ENCODE results near the gene TMBIM4. TPM values are rescaled to one million over a fixed set of nuclear protein-coding genes. Genes with fewer than 3 reads are reported as not detected.

Gene TMBIM4
- total RNA-seq, 2 experiments from 2014 or later = 24.1 to 24.2 TPM

DNA sequence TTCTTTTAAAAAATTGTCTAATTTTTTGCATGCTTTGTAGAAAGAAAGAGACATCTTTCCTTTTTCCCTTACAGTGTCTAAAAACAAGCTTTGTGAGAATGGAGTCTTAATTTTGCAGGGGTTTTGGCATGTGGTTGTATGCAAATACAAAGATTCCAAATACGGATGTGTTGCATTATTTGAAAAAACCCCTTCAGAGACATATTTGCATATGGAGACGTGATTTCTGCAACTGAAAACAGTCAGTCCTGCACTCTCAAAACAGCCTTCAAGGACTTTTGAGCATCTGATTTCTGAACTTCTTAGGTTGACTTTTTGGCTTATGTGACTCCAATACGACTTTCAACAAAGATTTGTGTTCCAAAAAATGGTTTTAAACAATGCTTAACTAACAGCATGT, 27.0 kb upstream of the TMBIM4 start:
- no peaks in the 10 kb centered on the region for H3K4me1 ChIP-seq (ENCODE audit: insufficient read depth, low read length)

DNA sequence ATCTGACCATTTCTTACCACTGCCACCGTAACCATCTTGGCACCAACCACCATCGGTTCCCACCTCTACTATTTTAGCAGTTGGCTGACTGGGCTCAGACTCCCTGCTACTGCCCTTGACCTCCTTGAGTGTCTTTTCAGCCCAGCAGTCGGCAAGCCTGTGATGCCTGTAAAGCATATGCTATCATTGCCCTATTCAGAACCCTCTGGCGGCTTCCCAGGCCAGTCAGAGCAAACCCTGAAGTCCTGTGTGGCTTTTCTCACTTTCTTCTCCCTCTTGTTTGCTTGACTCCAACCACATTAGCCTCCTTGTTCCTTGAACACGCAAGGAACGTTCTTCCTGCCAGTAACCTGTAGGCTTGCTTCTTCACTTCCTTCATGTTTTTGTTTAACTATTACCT, 25.4 kb upstream of the TMBIM4 start:
- ChIA-PET POLR2A (no interaction called here), CTCF (interaction anchor here (1.2 kb wide), 1 partner anchor 12 kb away, joined by 4 read pairs; no protein-coding TSS in a partner anchor)
- Mint-ChIP-seq H3K27me3 (peaks cover 37% of the 10 kb centered on the region), H3K4me1 (ENCODE audit: low read depth) (no peaks in the 10 kb centered on the region), H3K9me3 (no peaks in the 10 kb centered on the region), H3K36me3 (ENCODE audit: low read depth) (no peaks in the 10 kb centered on the region), H3K27ac (no peak overlapping the region), H3K4me3 (no peak overlapping the region)
- Histone ChIP-seq H3K4me1 (ENCODE audit: insufficient read depth, low read length) (no peaks in the 10 kb centered on the region), H3K4me3 (ENCODE audit: low read length) (no peak overlapping the region), H3K9me3 (ENCODE audit: control insufficient read depth in 1 of 2, insufficient read depth in 1 of 2, low read length in 2 of 2) (peaks cover 0 to 5% of the 10 kb centered on the region in 2 experiments), H3K27ac (ENCODE audit: low read depth in 1 of 2, low read length in 2 of 2) (no peak overlapping the region), H3K36me3 (ENCODE audit: insufficient read depth, low read length) (no peaks in the 10 kb centered on the region), H3K27me3 (ENCODE audit: control insufficient read depth in 1 of 2, insufficient read depth in 2 of 2, low read length in 2 of 2) (peaks cover 12 to 19% of the 10 kb centered on the region in 2 experiments)
- DNase-seq (no peak), ATAC-seq (ENCODE audit: poor library complexity) (no peak)
- TF ChIP-seq, protein P1, sequence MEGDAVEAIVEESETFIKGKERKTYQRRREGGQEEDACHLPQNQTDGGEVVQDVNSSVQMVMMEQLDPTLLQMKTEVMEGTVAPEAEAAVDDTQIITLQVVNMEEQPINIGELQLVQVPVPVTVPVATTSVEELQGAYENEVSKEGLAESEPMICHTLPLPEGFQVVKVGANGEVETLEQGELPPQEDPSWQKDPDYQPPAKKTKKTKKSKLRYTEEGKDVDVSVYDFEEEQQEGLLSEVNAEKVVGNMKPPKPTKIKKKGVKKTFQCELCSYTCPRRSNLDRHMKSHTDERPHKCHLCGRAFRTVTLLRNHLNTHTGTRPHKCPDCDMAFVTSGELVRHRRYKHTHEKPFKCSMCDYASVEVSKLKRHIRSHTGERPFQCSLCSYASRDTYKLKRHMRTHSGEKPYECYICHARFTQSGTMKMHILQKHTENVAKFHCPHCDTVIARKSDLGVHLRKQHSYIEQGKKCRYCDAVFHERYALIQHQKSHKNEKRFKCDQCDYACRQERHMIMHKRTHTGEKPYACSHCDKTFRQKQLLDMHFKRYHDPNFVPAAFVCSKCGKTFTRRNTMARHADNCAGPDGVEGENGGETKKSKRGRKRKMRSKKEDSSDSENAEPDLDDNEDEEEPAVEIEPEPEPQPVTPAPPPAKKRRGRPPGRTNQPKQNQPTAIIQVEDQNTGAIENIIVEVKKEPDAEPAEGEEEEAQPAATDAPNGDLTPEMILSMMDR (IDR thresholded peaks at IDR 0.05) = no peak
- intact Hi-C loops (cut with DNase I, micrococcal nuclease) = no loop called here

More for the DNA sequence above, 27.0 kb upstream of the TMBIM4 start:
- ATAC-seq (ENCODE audit: poor library complexity) (no peak), DNase-seq (peak in 2 of 14 experiments; percentile 25 to 42)
- intact Hi-C loops (cut with DNase I, micrococcal nuclease) = no loop called here
- ChIA-PET CTCF (no interaction called here), POLR2A (interaction anchor here (1.7 kb wide), 1 partner anchor 9 kb away, joined by 3 read pairs; no protein-coding TSS in a partner anchor)
- Histone ChIP-seq H3K27ac (ENCODE audit: low read depth in 1 of 2, low read length in 2 of 2) (no peak overlapping the region), H3K4me3 (ENCODE audit: low read length) (no peak overlapping the region), H3K36me3 (ENCODE audit: insufficient read depth, low read length) (no peaks in the 10 kb centered on the region), H3K27me3 (ENCODE audit: control insufficient read depth in 1 of 2, insufficient read depth in 2 of 2, low read length in 2 of 2) (peaks cover 4 to 13% of the 10 kb centered on the region in 2 experiments), H3K9me3 (ENCODE audit: control insufficient read depth in 1 of 2, insufficient read depth in 1 of 2, low read length in 2 of 2) (peaks cover 0 to 8% of the 10 kb centered on the region in 2 experiments)
- Mint-ChIP-seq H3K27ac (no peak overlapping the region), H3K4me3 (no peak overlapping the region), H3K27me3 (peaks cover 24% of the 10 kb centered on the region), H3K9me3 (no peaks in the 10 kb centered on the region), H3K36me3 (ENCODE audit: low read depth) (no peaks in the 10 kb centered on the region), H3K4me1 (ENCODE audit: low read depth) (no peaks in the 10 kb centered on the region)
- TF ChIP-seq, protein P1 (IDR thresholded peaks at IDR 0.05) = no peak

DNA sequence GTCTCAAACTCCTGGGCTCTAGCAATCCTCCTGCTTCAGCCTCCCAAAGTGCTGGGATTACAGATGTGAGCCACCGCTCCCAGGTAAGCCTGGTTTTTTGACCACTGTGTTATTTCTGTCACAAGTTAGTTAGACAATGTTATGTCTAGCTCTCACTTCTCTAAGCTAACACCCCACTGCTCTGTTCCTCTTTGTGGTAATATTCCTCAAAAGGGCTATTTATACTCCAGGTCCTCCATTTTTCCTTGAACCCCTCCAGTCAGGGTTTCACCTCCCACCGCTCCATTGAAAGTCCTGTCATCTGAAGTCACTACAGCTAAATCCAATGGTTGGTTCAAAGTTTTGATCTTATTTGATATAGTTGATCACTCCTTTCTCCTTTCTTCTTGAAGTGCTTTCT, 24.3 kb upstream of the TMBIM4 start:
- H3K4me3 Mint-ChIP-seq = no peak overlapping the region
- no peaks in the 10 kb centered on the region for H3K9me3 Mint-ChIP-seq
- no peak for ATAC-seq (ENCODE audit: poor library complexity)
- ChIA-PET POLR2A (interaction anchor here (0.6 kb wide), 1 partner anchor 12 kb away, joined by 3 read pairs; no protein-coding TSS in a partner anchor), CTCF (interaction anchor here (1.2 kb wide), 1 partner anchor 11 kb away, joined by 4 read pairs; no protein-coding TSS in a partner anchor)
- H3K36me3 Mint-ChIP-seq (ENCODE audit: low read depth) = no peaks in the 10 kb centered on the region
- peaks cover 18 to 21% of the 10 kb centered on the region in 2 experiments for H3K27me3 ChIP-seq (ENCODE audit: control insufficient read depth in 1 of 2, insufficient read depth in 2 of 2, low read length in 2 of 2)
- H3K4me1 Mint-ChIP-seq (ENCODE audit: low read depth) = no peaks in the 10 kb centered on the region
- no peak overlapping the region for H3K27ac Mint-ChIP-seq
- intact Hi-C loops (cut with DNase I, micrococcal nuclease) = no loop called here
- no peak overlapping the region for H3K27ac ChIP-seq (ENCODE audit: low read depth in 1 of 2, low read length in 2 of 2)
- DNase-seq = no peak
- peaks cover 42% of the 10 kb centered on the region for H3K27me3 Mint-ChIP-seq
- H3K4me1 ChIP-seq (ENCODE audit: insufficient read depth, low read length) = peaks cover 3% of the 10 kb centered on the region
- no peaks in the 10 kb centered on the region for H3K36me3 ChIP-seq (ENCODE audit: insufficient read depth, low read length)
- TF ChIP-seq, protein P1 (IDR thresholded peaks at IDR 0.05) = no peak
- H3K9me3 ChIP-seq (ENCODE audit: control insufficient read depth in 1 of 2, insufficient read depth in 1 of 2, low read length in 2 of 2) = no peaks in the 10 kb centered on the region
- H3K4me3 ChIP-seq (ENCODE audit: low read length) = no peak overlapping the region
